ENCODE measurements around the gene JAZF1.

DNA sequence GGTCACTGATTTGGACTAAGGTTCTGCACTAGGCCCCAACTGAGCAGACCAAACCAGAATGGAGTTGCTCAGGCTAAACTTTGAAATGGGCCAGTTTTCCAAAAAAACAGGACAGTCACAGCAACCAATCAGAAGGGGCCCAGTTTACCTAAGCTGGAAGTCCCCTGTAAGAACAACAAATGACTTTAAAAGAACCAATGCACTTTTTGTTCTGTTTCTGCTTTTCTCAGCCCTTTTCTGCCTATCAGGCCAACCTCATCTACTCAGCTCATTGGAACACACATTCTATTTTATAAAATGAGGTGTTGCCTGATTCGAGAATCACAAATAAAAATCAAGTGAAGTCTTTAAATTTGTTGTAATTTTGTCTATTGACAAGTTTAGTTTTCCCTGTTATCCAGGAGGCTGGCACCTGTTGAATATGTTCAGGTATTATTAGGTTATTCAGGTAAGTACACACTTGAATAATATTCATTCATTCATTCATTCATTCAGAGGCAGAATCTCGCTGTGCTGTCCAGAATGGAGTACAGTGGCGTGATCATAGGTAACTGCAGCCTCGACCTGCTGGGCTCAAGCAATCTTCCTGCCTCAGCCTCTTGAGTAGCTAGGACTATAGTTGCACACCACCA, 271.9 kb downstream of the JAZF1 start:
- TF ChIP-seq, protein P1, sequence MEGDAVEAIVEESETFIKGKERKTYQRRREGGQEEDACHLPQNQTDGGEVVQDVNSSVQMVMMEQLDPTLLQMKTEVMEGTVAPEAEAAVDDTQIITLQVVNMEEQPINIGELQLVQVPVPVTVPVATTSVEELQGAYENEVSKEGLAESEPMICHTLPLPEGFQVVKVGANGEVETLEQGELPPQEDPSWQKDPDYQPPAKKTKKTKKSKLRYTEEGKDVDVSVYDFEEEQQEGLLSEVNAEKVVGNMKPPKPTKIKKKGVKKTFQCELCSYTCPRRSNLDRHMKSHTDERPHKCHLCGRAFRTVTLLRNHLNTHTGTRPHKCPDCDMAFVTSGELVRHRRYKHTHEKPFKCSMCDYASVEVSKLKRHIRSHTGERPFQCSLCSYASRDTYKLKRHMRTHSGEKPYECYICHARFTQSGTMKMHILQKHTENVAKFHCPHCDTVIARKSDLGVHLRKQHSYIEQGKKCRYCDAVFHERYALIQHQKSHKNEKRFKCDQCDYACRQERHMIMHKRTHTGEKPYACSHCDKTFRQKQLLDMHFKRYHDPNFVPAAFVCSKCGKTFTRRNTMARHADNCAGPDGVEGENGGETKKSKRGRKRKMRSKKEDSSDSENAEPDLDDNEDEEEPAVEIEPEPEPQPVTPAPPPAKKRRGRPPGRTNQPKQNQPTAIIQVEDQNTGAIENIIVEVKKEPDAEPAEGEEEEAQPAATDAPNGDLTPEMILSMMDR (IDR thresholded peaks at IDR 0.05): no peak
- TF ChIP-seq ZFX (IDR thresholded peaks at IDR 0.05; ENCODE audit: borderline replicate concordance): no peak

Measured in 22Rv1 (cell line).